ENCODE measurements around the gene SNAP23. TPM values are rescaled to one million over a fixed set of nuclear protein-coding genes. Genes with fewer than 3 reads are reported as not detected.

SNAP23 gene
- total RNA-seq, 1 experiment from 2014 or later: 92.2 TPM

DNA sequence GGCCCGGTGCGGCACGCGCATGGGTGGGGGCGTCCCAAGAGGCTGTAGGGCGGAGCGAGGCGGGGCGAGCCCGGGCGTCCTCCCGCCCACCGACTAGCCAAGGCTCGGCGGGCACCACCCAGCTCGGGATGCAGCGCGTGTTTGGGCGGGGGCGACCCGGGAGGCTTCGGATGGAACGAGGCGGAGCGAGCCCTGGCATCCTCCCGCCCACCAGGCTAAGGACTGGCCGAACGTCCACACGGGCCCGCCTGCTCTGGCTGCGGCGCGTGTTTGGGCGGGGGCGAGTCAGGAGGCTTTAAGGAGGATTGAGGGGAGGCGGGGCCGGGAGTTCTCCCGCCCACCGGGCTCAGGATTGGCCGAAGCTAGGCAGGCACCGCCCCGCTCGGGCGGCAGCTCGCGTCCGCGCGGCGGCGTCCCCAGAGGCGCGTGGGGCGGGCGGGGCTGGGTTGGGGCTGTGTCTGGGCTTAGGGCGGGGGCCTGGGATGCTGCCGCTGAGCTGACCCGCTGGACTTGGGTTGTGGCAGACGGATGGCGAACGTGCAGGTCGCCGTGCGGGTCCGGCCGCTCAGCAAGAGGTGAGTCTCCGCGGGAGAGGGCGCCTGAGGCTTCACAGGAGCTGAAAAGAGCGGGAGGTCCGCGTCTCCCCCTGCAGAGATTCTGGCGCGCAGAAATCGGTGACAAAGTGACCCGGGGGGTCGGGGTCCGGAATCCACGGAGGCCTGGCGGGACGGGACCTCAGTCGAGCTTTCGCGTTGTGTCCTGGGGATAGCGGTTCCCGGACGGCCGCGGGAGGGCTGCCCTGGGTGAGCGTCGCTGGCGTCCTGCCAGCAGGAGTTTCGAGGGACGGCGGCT is 80.0 kb downstream of the SNAP23 start, which contains the start of gene STARD9:
TSS of gene STARD9 (plus strand) at position 419 of the 852 bp plus-strand sequence. CDS start at position 529, 110 bp downstream.
- TF ChIP-seq, protein P1, sequence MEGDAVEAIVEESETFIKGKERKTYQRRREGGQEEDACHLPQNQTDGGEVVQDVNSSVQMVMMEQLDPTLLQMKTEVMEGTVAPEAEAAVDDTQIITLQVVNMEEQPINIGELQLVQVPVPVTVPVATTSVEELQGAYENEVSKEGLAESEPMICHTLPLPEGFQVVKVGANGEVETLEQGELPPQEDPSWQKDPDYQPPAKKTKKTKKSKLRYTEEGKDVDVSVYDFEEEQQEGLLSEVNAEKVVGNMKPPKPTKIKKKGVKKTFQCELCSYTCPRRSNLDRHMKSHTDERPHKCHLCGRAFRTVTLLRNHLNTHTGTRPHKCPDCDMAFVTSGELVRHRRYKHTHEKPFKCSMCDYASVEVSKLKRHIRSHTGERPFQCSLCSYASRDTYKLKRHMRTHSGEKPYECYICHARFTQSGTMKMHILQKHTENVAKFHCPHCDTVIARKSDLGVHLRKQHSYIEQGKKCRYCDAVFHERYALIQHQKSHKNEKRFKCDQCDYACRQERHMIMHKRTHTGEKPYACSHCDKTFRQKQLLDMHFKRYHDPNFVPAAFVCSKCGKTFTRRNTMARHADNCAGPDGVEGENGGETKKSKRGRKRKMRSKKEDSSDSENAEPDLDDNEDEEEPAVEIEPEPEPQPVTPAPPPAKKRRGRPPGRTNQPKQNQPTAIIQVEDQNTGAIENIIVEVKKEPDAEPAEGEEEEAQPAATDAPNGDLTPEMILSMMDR (IDR thresholded peaks at IDR 0.05; ENCODE audit: insufficient read depth in 1 of 2, low read depth in 1 of 2, low read length in 1 of 2, severe bottlenecking in 1 of 2, unreplicated experiment in 1 of 2): no peak
- Mint-ChIP-seq H3K27ac (ENCODE audit: unreplicated experiment) (peak within 1 kb of the TSS; percentile 37), H3K27me3 (ENCODE audit: insufficient read depth, unreplicated experiment) (peaks cover 20% of the 10 kb centered on the region), H3K4me1 (ENCODE audit: low read depth, unreplicated experiment) (no peaks in the 10 kb centered on the region), H3K36me3 (ENCODE audit: insufficient read depth, unreplicated experiment) (peaks cover 6% of the 10 kb centered on the region), H3K4me3 (ENCODE audit: unreplicated experiment) (peak within 1 kb of the TSS; percentile 86), H3K9me3 (ENCODE audit: unreplicated experiment) (no peaks in the 10 kb centered on the region)
- Histone ChIP-seq H3K36me3 (ENCODE audit: control insufficient read depth, insufficient read depth, low read length) (no peaks in the 10 kb centered on the region), H3K27me3 (replicated peaks; ENCODE audit: control insufficient read depth, insufficient read depth, low read length) (peaks cover 1% of the 10 kb centered on the region; the same call in 1 of the 2 replicates), H3K4me3 (ENCODE audit: low read depth, low read length) (peak within 1 kb of the TSS; percentile 58), H3K4me1 (0 out of 2 replicates have a peak, but pooled peaks cover 10% of the 10 kb centered on the region), H3K9me3 (no peaks in the 10 kb centered on the region)
- ChIA-PET CTCF (interaction anchor here (0.6 to 0.7 kb wide), 3 partner anchors 13 to 226 kb away, joined by 3 read pairs; no protein-coding TSS in a partner anchor), POLR2A (interaction anchor here (0.6 to 2.1 kb wide), 10 partner anchors 11 to 796 kb away, joined by 3 to 11 read pairs (median 4); partner anchors contain the start of genes HAUS2, LRRC57, TUBGCP4 and ZNF106)
- BruUV-seq (replicated peaks): no TSS peak
- DNase-seq: peak; percentile 98
- intact Hi-C loops (cut with micrococcal nuclease; ENCODE audit: unreplicated experiment): loop anchor here (1.0 kb wide), 2 partner anchors 27 to 75 kb away; partner anchors contain the start of genes HAUS2 and LRRC57

DNA sequence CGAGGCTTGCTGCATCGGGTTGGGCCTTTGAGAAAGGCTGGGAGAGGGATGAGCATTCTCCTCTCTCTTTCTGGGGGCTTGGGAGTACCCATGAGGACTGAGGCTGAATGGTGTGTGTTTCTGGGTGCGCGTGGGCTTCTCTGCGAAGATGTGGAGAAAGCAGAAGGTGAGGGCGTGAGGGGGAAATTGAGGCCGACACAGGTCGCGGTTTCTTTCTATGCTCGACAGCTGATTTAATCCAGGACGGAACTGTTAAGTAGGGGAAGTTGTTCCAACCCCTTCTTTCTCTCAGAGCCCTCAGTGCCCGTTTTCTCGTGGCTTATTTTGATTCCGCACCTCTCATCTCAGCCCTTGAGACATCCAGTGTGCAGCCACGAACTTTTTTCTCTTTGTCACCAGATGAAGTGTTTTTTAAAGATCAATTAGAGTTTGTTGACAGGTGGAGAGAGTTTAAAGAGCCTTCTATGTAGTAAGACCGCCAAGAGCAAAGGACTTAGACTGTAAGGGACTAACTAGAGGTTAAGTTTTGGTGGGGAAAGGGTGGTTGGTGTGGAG is 80.7 kb downstream of the SNAP23 start:
- BruUV-seq (replicated peaks): no TSS peak

More for the DNA sequence above, 80.7 kb downstream of the SNAP23 start:
- peaks cover 4% of the 10 kb centered on the region for H3K4me1 Mint-ChIP-seq (ENCODE audit: low read depth, unreplicated experiment)
- no peaks in the 10 kb centered on the region for H3K9me3 ChIP-seq
- 0 out of 2 replicates have a peak, but pooled peaks cover 10% of the 10 kb centered on the region for H3K4me1 ChIP-seq
- H3K36me3 Mint-ChIP-seq (ENCODE audit: insufficient read depth, unreplicated experiment): peaks cover 6% of the 10 kb centered on the region
- H3K36me3 ChIP-seq (ENCODE audit: control insufficient read depth, insufficient read depth, low read length): no peaks in the 10 kb centered on the region
- TF ChIP-seq, protein P1 (IDR thresholded peaks at IDR 0.05; ENCODE audit: insufficient read depth in 1 of 2, low read depth in 1 of 2, low read length in 1 of 2, severe bottlenecking in 1 of 2, unreplicated experiment in 1 of 2): no peak
- POLR2A ChIA-PET: interaction anchor here (0.6 to 2.1 kb wide), 6 partner anchors 16 to 795 kb away, joined by 3 to 8 read pairs (median 4); partner anchors contain the start of genes HAUS2, LRRC57, TUBGCP4 and ZNF106
- H3K27ac Mint-ChIP-seq (ENCODE audit: unreplicated experiment): no peak overlapping the region
- no peak for DNase-seq
- H3K4me3 Mint-ChIP-seq (ENCODE audit: unreplicated experiment): peak overlapping the region; percentile 86
- peaks cover 1% of the 10 kb centered on the region; the same call in 1 of the 2 replicates for H3K27me3 ChIP-seq (replicated peaks; ENCODE audit: control insufficient read depth, insufficient read depth, low read length)
- peaks cover 25% of the 10 kb centered on the region for H3K27me3 Mint-ChIP-seq (ENCODE audit: insufficient read depth, unreplicated experiment)
- CTCF ChIA-PET: interaction anchor here (0.6 to 0.7 kb wide), 3 partner anchors 12 to 225 kb away, joined by 3 read pairs; no protein-coding TSS in a partner anchor
- H3K4me3 ChIP-seq (ENCODE audit: low read depth, low read length): peak overlapping the region; percentile 58
- H3K9me3 Mint-ChIP-seq (ENCODE audit: unreplicated experiment): no peaks in the 10 kb centered on the region
- intact Hi-C loops (cut with micrococcal nuclease; ENCODE audit: unreplicated experiment): no loop called here

All from Caco-2 (cell line).